ENCODE data around the gene HNRNPF. TPM values are rescaled to one million over a fixed set of nuclear protein-coding genes. Genes with fewer than 3 reads are reported as not detected.

HNRNPF gene
- total RNA-seq, 1 experiment from 2014 or later, result 358 TPM

DNA sequence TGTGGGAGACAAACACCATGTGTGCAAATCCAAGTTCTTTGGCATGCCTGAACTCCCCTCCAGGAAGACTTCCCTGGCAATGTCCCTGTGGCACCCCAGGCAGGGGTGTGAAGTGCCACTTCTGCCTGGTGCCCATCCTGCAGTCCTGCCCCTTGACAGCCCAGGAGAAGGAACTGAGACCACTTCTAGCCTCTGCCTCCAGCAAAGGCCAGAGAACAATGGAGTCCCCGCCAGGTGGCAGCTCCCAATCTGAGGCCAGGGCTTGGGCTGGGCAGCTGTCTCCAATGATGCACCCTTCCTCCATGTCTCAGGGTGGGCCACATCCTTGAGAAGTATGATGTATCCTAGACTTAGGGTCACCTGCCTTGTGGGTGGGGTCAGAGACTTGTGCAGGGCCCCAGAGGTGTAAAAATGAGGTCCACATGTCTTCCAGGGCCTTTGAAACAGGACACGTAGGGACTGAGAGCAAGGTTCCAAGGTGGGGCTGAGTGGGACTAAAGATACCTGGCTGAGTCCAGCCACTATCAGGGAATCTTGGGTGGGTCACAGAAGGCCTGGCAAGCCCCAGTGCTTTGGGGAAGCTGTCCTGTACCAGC is 32.1 kb downstream of the HNRNPF start (continued):
- TF ChIP-seq ZNF423 (CRISPR knock-in tag; IDR thresholded peaks at IDR 0.05) (no peak), JUN (CRISPR knock-in tag; IDR thresholded peaks at IDR 0.05) (no peak), GTF2I (CRISPR knock-in tag; conservative IDR thresholded peaks at IDR 0.05) (no peak), SOX15 (CRISPR knock-in tag; IDR thresholded peaks at IDR 0.05) (no peak), TCF7 (CRISPR knock-in tag; IDR thresholded peaks at IDR 0.05; ENCODE audit: low read depth) (no peak), NR1H2 (CRISPR knock-in tag; IDR thresholded peaks at IDR 0.05) (no peak), HMGA2 (CRISPR knock-in tag; IDR thresholded peaks at IDR 0.05) (no peak)
- TF ChIP-seq, protein P1, sequence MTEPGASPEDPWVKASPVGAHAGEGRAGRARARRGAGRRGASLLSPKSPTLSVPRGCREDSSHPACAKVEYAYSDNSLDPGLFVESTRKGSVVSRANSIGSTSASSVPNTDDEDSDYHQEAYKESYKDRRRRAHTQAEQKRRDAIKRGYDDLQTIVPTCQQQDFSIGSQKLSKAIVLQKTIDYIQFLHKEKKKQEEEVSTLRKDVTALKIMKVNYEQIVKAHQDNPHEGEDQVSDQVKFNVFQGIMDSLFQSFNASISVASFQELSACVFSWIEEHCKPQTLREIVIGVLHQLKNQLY (CRISPR knock-in tag; IDR thresholded peaks at IDR 0.05), result no peak
- TF ChIP-seq, protein P2, sequence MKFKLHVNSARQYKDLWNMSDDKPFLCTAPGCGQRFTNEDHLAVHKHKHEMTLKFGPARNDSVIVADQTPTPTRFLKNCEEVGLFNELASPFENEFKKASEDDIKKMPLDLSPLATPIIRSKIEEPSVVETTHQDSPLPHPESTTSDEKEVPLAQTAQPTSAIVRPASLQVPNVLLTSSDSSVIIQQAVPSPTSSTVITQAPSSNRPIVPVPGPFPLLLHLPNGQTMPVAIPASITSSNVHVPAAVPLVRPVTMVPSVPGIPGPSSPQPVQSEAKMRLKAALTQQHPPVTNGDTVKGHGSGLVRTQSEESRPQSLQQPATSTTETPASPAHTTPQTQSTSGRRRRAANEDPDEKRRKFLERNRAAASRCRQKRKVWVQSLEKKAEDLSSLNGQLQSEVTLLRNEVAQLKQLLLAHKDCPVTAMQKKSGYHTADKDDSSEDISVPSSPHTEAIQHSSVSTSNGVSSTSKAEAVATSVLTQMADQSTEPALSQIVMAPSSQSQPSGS (CRISPR knock-in tag; IDR thresholded peaks at IDR 0.05; ENCODE audit: borderline replicate concordance, low read depth), result no peak
- TF ChIP-seq, protein P3, sequence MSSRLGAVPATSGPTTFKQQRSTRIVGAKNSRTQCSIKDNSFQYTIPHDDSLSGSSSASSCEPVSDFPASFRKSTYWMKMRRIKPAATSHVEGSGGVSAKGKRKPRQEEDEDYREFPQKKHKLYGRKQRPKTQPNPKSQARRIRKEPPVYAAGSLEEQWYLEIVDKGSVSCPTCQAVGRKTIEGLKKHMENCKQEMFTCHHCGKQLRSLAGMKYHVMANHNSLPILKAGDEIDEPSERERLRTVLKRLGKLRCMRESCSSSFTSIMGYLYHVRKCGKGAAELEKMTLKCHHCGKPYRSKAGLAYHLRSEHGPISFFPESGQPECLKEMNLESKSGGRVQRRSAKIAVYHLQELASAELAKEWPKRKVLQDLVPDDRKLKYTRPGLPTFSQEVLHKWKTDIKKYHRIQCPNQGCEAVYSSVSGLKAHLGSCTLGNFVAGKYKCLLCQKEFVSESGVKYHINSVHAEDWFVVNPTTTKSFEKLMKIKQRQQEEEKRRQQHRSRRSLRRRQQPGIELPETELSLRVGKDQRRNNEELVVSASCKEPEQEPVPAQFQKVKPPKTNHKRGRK (CRISPR knock-in tag; IDR thresholded peaks at IDR 0.05; ENCODE audit: borderline replicate concordance), result no peak

DNA sequence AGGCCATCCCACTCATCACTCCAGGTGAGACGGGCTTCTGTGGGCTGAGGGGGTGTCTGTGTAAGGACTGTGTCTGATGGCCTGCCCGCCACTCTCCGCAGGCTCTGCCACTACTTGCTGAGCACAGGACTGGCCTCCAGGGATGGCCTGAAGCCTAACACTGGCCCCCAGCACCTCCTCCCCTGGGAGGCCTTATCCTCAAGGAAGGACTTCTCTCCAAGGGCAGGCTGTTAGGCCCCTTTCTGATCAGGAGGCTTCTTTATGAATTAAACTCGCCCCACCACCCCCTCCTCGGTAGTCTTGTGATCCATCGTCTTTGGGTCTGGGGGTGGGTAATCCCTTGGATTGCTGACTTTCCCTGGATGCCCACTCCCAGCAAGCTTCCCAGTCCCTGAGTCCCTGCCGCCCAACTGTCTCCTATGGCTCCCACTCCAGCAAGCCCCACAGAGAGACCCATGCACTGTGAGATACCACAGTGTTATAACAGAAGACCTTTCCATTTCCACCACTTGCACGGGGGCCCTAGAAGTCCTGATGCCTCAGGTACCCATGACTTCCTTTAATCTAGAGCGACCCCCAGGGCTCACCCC is 32.8 kb downstream of the HNRNPF start:
- no peak for ATAC-seq
- Mint-ChIP-seq H3K4me3 (no peak overlapping the region), H3K27ac (no peak overlapping the region), H3K4me1 (peaks cover 38% of the 10 kb centered on the region), H3K36me3 (no peaks in the 10 kb centered on the region), H3K9me3 (no peaks in the 10 kb centered on the region), H3K27me3 (ENCODE audit: low read depth) (no peaks in the 10 kb centered on the region; the same call in 1 of the 2 replicates)
- POLR2A ChIA-PET, result no interaction called here
- DNase-seq (ENCODE audit: low spot score), result no peak
- CTCF ChIA-PET, result interaction anchor here (0.7 to 2.3 kb wide), 3 partner anchors 9 to 154 kb away, joined by 3 to 7 read pairs (median 4); no protein-coding TSS in a partner anchor
- no peak for TF ChIP-seq RELA (CRISPR knock-in tag; IDR thresholded peaks at IDR 0.05; ENCODE audit: borderline replicate concordance)
- TF ChIP-seq, protein P4, sequence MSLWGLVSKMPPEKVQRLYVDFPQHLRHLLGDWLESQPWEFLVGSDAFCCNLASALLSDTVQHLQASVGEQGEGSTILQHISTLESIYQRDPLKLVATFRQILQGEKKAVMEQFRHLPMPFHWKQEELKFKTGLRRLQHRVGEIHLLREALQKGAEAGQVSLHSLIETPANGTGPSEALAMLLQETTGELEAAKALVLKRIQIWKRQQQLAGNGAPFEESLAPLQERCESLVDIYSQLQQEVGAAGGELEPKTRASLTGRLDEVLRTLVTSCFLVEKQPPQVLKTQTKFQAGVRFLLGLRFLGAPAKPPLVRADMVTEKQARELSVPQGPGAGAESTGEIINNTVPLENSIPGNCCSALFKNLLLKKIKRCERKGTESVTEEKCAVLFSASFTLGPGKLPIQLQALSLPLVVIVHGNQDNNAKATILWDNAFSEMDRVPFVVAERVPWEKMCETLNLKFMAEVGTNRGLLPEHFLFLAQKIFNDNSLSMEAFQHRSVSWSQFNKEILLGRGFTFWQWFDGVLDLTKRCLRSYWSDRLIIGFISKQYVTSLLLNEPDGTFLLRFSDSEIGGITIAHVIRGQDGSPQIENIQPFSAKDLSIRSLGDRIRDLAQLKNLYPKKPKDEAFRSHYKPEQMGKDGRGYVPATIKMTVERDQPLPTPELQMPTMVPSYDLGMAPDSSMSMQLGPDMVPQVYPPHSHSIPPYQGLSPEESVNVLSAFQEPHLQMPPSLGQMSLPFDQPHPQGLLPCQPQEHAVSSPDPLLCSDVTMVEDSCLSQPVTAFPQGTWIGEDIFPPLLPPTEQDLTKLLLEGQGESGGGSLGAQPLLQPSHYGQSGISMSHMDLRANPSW (CRISPR knock-in tag; conservative IDR thresholded peaks at IDR 0.05; ENCODE audit: low read depth), result no peak
- TF ChIP-seq, protein P5, sequence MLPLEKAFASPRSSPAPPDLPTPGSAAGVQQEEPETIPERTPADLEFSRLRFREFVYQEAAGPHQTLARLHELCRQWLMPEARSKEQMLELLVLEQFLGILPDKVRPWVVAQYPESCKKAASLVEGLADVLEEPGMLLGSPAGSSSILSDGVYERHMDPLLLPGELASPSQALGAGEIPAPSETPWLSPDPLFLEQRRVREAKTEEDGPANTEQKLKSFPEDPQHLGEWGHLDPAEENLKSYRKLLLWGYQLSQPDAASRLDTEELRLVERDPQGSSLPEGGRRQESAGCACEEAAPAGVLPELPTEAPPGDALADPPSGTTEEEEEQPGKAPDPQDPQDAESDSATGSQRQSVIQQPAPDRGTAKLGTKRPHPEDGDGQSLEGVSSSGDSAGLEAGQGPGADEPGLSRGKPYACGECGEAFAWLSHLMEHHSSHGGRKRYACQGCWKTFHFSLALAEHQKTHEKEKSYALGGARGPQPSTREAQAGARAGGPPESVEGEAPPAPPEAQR (CRISPR knock-in tag; IDR thresholded peaks at IDR 0.05), result no peak
- TF ChIP-seq ZNF423 (CRISPR knock-in tag; IDR thresholded peaks at IDR 0.05), result no peak
- TF ChIP-seq, protein P6, sequence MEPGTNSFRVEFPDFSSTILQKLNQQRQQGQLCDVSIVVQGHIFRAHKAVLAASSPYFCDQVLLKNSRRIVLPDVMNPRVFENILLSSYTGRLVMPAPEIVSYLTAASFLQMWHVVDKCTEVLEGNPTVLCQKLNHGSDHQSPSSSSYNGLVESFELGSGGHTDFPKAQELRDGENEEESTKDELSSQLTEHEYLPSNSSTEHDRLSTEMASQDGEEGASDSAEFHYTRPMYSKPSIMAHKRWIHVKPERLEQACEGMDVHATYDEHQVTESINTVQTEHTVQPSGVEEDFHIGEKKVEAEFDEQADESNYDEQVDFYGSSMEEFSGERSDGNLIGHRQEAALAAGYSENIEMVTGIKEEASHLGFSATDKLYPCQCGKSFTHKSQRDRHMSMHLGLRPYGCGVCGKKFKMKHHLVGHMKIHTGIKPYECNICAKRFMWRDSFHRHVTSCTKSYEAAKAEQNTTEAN (CRISPR knock-in tag; IDR thresholded peaks at IDR 0.05), result no peak
- TF ChIP-seq, protein P7, sequence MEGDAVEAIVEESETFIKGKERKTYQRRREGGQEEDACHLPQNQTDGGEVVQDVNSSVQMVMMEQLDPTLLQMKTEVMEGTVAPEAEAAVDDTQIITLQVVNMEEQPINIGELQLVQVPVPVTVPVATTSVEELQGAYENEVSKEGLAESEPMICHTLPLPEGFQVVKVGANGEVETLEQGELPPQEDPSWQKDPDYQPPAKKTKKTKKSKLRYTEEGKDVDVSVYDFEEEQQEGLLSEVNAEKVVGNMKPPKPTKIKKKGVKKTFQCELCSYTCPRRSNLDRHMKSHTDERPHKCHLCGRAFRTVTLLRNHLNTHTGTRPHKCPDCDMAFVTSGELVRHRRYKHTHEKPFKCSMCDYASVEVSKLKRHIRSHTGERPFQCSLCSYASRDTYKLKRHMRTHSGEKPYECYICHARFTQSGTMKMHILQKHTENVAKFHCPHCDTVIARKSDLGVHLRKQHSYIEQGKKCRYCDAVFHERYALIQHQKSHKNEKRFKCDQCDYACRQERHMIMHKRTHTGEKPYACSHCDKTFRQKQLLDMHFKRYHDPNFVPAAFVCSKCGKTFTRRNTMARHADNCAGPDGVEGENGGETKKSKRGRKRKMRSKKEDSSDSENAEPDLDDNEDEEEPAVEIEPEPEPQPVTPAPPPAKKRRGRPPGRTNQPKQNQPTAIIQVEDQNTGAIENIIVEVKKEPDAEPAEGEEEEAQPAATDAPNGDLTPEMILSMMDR (IDR thresholded peaks at IDR 0.05), result no peak
- no peak for TF ChIP-seq CBFB (CRISPR knock-in tag; IDR thresholded peaks at IDR 0.05; ENCODE audit: low read depth)
- no peak for TF ChIP-seq NFATC4 (CRISPR knock-in tag; IDR thresholded peaks at IDR 0.05)
- TF ChIP-seq TCF7 (CRISPR knock-in tag; IDR thresholded peaks at IDR 0.05; ENCODE audit: low read depth), result no peak
- TF ChIP-seq, protein P3 (CRISPR knock-in tag; IDR thresholded peaks at IDR 0.05; ENCODE audit: borderline replicate concordance), result no peak
- no peak for TF ChIP-seq MYBL2 (CRISPR knock-in tag; IDR thresholded peaks at IDR 0.05)
- TF ChIP-seq SMAD3 (CRISPR knock-in tag; IDR thresholded peaks at IDR 0.05; ENCODE audit: borderline replicate concordance), result no peak
- no peak for TF ChIP-seq ZNF138 (CRISPR knock-in tag; conservative IDR thresholded peaks at IDR 0.05)
- no peak for TF ChIP-seq TEAD4 (CRISPR knock-in tag; IDR thresholded peaks at IDR 0.05)
- no peak for TF ChIP-seq HMGA2 (CRISPR knock-in tag; IDR thresholded peaks at IDR 0.05)
- no peak for TF ChIP-seq PRRX2 (CRISPR knock-in tag; IDR thresholded peaks at IDR 0.05)
- TF ChIP-seq ZNF317 (CRISPR knock-in tag; IDR thresholded peaks at IDR 0.05; ENCODE audit: borderline replicate concordance, low read depth), result no peak
